DMS53 (cell line): ENCODE measurements around the gene NRN1L.
A peak's percentile ranks its signal among the peaks of the same experiment; 100 is the strongest.

Experiments
- DNase-seq: peaks from one replicate; lab custom pipeline; 2025; lab: John Stamatoyannopoulos, UW

The NRN1L gene

GRCh38 chr16:67935402-67936123 is 50.9 kb downstream of the NRN1L start:
- peak; percentile 98 for DNase-seq
